ENCODE data around the gene INHBE.
"Not testable (repeated sequence)": the region's sequence is repeated elsewhere in the genome, so short reads cannot be mapped to it uniquely, and the experiment has no call there.

Gene INHBE

DNA sequence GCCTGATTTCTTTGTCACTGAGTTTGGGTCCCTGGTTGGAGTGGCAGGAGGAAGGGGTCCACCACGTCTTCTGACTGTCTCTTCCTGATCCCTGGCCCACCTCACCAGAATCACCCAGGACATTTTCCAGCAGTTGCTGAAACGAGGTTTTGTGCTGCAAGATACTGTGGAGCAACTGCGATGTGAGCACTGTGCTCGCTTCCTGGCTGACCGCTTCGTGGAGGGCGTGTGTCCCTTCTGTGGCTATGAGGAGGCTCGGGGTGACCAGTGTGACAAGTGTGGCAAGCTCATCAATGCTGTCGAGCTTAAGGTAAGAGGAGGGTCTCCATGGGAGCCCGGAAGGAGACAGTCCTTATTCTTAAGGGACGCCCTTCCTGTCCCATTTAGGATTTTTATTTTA lies 45.1 kb downstream of the INHBE start:
- TF ChIP-seq ZFX (IDR thresholded peaks at IDR 0.05; ENCODE audit: borderline replicate concordance), result no peak
- TF ChIP-seq, protein P1, sequence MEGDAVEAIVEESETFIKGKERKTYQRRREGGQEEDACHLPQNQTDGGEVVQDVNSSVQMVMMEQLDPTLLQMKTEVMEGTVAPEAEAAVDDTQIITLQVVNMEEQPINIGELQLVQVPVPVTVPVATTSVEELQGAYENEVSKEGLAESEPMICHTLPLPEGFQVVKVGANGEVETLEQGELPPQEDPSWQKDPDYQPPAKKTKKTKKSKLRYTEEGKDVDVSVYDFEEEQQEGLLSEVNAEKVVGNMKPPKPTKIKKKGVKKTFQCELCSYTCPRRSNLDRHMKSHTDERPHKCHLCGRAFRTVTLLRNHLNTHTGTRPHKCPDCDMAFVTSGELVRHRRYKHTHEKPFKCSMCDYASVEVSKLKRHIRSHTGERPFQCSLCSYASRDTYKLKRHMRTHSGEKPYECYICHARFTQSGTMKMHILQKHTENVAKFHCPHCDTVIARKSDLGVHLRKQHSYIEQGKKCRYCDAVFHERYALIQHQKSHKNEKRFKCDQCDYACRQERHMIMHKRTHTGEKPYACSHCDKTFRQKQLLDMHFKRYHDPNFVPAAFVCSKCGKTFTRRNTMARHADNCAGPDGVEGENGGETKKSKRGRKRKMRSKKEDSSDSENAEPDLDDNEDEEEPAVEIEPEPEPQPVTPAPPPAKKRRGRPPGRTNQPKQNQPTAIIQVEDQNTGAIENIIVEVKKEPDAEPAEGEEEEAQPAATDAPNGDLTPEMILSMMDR (IDR thresholded peaks at IDR 0.05), result no peak

DNA sequence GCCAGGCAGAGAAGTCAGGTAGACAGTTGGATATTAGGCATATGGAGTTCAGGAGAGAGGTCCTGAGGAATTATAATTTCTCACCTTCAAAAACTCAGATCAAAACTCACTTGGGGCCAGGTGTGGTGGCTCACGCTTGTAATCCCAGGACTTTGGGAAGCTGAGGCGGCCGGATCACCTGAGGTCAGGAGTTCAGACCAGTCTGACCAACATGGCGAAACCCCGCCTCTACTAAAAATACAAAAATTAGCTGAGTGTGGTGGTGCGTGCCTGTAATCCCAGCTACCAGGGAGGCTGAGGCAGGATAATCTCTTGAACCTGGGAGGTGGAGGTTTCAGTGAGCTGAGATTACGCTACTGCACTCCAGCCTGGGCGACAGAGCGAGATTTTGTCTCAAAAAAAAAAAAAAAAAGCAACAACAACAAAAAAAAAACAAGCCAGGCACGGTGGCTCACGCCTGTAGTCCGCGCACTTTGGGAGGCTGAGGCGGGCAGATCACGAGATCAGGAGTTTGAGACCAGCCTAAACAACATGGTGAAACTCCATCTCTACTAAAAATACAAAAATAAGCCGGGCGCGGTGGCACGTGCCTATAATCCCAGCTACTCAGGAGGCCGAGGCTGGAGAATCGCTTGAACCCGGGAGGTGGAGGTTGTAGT lies 47.3 kb downstream of the INHBE start:
- not testable (repeated sequence) for H3K27ac ChIP-seq

More for the DNA sequence above, 45.1 kb downstream of the INHBE start:
- no peak overlapping the region for H3K27ac ChIP-seq

DNA sequence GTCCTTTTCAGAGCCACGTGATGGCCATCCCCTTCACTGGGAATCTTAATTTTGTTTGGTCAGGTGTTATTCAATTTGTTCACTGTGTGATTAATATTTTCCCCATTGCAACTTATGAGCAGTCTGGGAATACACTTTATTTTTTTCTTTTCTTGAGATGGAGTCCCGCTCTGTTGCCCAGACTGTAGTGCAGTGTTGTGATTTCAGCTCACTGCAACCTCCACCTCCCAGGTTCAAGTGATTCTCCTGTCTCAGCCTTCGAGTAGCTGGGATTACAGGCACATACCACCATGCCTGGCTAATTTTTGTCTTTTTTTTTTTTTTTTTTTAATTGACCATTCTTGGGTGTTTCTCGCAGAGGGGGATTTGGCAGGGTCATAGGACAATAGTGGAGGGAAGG lies 51.4 kb downstream of the INHBE start:
- H3K27ac ChIP-seq, result not testable (repeated sequence)

All from 22Rv1 (cell line).